GM15510 (cell line): Measurements from ENCODE around the gene ANO8.

ENCODE experiments used
- POLR2A ChIP-seq: IDR thresholded peaks from 3 replicates; pipeline ENCODE4 v1.6.1; 2011; ENCODE audit warnings: borderline replicate concordance; ENCODE audit not compliant: insufficient read length; ENCODE audit errors: extremely low read depth

ANO8 gene, protein sequence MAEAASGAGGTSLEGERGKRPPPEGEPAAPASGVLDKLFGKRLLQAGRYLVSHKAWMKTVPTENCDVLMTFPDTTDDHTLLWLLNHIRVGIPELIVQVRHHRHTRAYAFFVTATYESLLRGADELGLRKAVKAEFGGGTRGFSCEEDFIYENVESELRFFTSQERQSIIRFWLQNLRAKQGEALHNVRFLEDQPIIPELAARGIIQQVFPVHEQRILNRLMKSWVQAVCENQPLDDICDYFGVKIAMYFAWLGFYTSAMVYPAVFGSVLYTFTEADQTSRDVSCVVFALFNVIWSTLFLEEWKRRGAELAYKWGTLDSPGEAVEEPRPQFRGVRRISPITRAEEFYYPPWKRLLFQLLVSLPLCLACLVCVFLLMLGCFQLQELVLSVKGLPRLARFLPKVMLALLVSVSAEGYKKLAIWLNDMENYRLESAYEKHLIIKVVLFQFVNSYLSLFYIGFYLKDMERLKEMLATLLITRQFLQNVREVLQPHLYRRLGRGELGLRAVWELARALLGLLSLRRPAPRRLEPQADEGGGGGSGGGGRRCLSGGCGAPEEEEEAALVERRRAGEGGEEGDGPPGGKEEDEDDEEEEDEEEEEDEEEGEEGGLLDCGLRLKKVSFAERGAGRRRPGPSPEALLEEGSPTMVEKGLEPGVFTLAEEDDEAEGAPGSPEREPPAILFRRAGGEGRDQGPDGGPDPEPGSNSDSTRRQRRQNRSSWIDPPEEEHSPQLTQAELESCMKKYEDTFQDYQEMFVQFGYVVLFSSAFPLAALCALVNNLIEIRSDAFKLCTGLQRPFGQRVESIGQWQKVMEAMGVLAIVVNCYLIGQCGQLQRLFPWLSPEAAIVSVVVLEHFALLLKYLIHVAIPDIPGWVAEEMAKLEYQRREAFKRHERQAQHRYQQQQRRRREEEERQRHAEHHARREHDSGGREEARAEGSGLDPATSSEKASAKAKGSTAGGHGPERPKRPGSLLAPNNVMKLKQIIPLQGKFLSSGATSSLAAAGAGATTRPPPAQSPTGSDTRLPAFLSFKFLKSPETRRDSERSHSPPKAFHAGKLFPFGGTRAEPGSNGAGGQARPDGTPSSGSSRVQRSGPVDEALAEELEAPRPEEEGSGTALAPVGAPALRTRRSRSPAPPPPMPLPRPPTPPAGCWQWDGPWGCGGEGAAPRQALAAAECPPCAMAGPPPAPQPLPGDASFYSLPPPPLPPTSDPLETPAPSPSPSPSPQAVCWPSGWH

DNA sequence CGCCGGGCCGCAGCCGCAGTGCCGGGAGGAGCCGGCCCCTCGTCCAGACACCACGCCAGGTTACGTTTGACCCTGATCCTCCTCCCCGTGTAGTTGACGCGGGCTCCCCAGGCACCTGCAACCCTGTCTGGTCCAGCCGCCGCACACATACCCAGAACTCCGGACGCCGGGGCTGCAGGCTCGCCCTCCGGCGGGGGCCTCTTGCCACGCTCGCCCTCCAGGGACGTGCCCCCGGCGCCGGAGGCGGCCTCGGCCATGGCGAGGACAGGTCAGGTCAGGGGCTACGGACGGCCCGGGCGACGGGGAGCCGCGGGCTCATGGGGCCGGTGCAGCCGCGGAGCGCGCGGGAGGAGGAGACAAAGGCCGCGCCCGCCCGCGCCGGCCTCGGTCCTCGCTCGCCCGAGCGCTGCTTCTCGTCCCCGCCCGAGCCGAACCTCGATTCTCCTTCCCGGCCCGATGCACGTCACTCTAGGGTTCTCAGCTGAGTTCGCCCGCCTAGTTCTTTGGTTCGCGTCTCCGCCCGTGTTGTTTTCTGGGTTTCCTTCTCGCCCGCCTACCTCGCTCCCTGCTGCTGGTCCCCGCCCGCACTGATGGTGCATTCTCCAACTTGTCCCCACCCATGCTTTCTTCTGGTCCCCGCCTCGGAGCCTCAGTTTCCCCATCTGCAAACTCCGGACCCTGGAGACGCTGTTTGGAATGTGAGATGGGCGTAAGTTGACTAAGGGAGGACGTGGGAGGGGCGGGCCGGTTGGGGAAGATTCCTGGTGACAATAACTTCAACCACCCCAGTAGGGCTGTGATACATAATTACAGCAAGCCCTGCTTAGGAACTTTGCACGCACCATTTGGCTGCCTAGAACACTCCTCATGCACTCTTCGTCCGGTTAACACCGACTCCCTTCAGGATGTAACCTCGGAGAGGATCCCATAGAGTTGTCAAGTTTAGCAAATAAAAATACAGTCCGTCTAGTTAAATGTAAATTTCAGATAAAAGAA is at the start of gene ANO8:
Gene ANO8 (minus strand): TSS at position 442 of the 996 bp plus-strand sequence. CDS start 185 bp downstream, at position 257.
- peak; percentile 34 for TF ChIP-seq POLR2A

DNA sequence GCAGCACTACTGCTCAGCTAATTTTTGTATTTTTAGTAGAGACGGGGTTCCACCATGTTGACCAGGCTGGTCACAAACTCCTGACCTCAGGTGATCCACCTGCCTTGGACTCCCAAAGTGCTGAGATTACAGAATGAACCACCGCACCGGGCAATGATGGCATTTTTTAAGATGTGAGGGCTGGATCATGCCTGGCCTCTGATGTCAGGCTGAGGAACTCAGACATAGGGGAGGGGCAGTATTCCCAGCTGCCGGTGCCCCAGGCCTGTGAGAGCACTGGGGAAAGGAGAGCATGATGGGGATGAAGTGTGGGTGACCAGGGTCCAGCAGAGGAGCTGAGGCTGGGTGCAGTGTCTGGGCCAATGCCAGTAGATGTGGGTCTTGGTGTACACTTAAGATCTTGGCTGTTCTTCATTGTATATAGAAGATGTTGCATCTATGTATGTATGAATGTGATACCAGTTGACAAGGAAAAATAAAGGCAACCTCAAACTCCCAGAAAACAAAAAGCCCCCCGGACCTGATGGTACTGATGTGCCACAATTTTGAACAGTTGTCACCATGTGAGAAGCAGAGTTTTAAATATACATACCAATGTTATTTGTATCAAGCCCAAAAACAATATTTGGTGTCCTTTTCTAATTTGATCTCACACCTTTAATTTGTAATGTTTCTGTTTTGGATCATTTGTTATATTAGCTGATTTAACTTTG is 45.9 kb upstream of the ANO8 start:
- TF ChIP-seq POLR2A: no peak

DNA sequence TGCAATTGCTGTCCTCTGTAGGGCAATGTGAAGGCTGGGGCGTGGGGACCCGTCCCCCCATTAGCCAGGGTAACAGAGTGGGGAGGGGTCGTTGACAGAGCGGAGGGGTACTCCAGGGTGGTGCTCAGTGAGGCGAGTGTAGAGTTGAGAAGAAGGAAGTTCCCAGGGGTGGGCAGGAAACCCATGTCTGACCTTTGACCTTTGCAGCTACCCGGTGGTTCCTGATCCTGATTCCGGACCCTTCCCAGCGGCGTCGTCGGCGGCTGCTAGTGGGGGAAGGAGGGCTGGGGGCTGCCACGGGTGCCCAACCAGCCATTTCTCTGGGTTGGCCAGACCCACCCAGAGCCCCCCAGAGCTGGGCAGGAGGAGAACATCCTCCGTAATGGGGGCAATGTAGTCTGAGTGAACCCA is 44.6 kb upstream of the ANO8 start:
- TF ChIP-seq POLR2A: no peak

DNA sequence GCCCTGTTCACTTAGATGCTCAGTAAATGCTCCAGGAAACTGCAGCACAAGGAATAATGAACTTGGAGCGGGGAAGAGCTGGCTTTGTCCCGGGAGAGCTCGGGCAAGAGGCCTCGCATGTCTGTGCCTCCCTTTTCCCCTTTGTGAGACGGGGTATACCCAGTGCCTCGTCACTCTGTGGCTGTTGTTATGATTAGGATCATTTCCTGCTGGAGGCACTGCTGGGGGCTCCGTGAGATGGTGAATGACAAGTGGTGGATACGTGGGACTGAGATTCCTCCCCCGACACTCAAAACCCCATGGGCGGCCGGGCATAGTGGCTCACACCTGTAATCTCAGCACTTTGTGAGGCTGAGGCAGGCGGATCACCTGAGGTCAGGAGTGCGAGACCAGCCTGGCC is 43.6 kb upstream of the ANO8 start:
- TF ChIP-seq POLR2A: no peak

DNA sequence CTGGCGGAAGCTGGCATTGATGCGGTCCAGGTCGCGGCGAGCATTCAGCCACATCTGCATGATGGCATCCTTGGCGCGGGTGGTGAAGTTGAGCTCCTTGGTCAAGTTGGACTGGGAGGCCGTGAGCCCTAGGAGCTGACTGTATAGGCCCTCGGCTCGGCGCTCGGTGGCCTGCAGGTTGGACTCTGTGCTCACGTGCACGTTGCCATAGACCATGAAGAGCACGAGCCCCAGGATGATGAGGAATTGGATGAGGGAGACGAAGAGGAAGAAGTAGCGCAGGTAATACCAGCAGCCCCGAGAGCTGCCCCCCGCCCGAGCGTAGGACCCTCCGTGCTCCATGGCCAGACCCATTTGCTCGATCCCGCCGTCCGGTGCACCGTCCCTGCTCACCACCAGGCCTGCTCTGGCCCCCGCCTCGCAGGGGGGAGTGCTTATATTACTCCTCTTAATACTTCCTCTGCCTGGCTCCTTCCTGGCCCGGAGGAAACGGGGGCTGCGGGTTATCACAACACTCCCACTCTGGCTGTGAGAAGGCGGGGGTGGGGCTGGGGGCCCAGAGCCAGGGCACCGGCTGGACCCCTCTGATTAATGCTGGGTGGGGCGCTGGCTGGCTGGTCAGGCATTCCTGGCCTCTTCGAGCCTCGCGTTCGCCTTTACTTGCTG is 42.4 kb upstream of the ANO8 start, which contains the start of gene PLVAP:
Gene PLVAP (minus strand): TSS at position 408 of the 666 bp plus-strand sequence. CDS start 54 bp downstream, at position 354.
- TF ChIP-seq POLR2A: no peak

DNA sequence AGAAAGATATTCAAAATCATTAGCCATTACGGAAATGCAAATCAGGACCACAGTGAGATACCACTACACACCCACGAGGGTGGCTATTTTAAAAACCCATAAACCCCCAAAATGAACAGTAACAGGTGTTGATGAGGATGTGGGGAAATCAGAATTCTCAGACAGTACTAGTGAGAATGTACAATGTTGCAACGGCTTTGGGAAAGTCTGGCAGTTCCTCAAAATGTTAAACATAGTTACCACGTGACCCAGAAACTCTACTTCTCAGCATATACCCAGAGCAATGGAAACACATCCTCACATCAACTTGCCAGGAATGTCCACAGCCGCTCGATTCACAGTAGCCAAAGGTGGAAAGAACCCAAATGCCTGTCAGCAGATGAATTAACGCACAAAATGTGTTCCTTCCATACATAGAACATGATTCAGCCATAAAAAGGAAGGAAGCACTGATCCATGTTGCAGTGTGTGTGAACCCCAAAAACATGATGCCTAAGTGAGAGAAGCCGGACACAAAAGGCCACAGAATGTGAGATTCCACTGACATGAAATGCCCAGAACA is 35.5 kb upstream of the ANO8 start:
- TF ChIP-seq POLR2A: no peak

DNA sequence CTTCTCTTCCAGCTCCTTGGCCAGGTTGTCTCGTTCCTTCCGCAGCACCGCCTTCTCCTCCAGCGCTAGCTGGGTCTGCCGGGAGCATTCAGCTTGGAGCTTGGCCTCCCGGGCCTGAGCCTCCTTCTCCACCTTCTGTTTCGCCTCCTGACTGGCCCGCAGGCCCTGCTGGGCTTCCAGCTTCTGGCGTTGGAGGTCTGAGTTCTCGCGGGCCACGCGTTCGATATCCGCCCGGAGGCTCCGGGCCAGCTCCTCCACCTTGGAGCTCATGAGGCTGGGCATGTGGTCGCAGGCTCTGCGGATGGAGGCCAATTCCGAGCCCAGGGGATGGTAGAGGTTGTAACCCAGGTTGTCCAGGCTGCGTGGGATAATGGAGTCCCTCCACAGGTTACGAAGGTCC is 30.7 kb upstream of the ANO8 start:
- no peak for TF ChIP-seq POLR2A

DNA sequence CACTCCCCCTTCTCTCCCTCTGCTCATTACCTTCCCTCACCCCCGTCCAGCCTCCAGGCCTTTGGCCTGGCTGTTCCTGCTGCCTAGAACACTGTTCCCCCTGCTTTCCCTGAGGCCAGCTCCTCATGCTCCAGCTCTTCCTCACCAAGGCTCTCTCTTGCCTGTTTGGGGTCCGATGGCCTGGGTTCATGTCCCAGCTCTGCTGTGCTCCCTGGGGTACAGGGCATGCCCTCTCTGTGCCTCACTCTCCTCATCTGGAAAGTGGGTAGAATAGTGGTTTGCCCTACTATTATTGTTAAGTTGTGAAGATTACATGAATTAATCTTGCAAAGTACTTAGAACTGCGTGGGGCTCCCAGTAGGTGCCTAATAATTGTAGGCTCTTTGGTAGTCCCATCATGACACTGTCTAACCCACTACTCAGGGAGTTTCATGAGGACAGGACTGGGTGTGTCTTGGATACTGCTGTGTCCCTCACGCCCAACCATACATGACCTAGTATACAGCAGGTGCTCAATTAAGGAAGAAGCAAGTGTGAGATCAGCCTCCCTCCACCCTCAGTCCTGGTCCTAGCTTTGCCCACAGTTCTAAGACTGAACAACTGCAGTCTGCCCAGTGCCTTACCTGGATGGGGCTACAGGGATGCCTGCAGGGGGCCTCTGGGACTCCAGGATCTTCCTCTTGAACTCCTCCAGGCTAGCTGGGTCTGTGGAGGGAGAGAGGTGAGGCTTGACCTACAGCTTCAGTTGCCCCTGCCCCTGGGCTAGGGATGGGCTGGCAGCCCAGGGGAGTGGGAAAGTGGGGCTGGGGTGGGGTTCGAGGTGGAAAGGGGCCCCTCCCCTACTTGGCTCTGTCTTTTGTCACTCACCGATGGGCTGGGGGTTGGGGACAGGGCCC is 25.5 kb upstream of the ANO8 start:
- TF ChIP-seq POLR2A: no peak

DNA sequence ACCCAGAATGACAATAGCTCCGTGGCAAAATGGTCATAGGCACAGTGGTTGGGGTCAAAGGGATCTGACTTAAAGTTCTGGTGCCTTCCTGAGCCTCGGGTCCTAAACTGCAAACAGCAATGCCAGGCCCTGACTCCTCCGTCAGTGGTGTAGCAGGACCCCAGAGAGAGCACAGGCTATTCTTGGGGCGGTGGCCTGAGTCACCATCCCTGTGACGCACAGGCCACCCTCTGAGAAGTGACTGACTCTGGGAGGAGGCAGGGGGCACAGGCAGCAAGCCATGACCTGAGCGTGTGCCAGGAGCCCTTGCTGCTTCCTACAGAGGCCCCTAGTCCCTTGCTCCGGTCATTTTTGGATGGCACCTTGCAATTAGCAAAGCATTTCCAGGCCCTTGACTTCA is 23.7 kb upstream of the ANO8 start:
- TF ChIP-seq POLR2A: no peak

DNA sequence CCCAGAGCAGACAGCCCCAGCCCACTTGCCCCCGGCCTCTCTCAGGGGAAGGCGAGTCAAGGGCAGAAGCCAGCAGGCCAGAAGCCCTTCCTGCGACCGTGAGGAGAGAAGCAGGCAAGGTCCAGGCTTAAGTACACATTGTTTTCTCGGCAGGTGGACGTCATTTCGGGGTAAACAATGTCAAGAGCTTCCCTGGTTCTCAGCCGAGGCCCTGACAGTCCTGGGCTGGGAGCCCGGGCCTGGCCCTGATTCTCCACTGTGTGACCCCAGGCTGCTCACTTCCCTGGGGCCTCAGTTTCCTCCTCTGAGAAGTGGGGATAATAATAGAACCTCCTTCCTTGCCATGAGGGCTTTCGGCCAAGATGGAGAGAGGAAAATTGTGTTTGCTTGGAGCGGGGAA is 23.1 kb upstream of the ANO8 start:
- no peak for TF ChIP-seq POLR2A

DNA sequence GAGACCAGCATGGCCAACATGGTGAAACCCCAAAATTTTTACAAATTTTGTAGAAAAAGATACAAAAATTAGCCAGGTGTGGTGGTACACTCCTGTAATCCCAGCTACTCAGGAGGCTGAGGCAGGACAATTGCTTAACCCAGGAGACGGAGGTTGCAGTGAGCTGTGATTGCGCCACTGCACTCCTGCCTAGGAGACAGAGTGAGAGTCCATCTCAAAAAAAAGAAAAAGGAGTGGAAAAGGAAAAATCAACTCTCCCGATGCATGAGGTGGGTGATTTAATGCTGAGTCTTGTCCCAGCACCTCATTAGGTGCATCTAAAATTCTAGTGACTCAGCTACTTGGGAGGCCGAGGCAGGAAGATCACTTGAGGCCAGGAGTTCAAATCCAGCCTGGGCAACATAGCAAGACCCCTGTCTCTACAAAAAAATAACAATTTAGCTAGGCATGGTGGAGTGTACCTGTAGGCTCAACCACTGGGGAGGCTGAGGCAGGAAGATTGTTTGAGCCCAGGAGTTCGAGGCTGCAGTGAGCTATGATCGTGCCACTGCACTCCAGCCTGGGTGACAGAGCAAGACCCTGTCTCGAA is 22.5 kb upstream of the ANO8 start:
- no peak for TF ChIP-seq POLR2A
